Stimulated activated CD8-positive, alpha-beta memory T cell treated with anti-CD3 and anti-CD28 coated beads, Interleukin-12 subunit alpha, Interleukin-12 subunit beta, amount 100 ng/mL, for 1 hour (primary cell): Measurements from ENCODE around the gene ADARB1.

Experiments used
- DNase-seq: peaks from one replicate; pipeline ENCODE4 v3.0.0-alpha.2; 2020; ENCODE audit warnings: low read depth

The ADARB1 gene

DNA sequence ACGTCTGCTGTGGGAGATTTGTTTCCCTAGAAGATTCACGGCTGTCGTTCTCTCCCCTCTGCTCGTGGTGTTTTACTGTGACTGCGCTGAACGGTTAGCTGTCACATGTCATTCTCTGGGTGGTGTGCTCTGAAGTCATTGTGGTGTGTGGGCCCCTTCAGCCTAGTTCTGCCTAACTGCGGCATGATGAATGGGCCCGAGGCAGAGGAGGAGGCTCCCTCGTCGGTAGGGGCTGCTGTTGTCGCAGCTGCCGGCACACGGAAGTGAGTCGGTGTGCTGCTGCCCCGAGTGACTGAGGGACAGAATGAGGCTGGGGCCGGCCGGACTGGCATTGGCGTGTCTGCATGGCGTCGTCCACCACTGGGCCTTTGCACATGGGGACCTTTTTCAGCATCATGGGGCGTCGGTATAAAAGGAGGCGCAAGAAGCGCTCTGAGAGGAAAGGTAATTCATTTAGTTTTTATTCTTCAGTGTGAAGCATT lies 77.9 kb downstream of the ADARB1 start:
- peak; percentile 44 for DNase-seq

DNA sequence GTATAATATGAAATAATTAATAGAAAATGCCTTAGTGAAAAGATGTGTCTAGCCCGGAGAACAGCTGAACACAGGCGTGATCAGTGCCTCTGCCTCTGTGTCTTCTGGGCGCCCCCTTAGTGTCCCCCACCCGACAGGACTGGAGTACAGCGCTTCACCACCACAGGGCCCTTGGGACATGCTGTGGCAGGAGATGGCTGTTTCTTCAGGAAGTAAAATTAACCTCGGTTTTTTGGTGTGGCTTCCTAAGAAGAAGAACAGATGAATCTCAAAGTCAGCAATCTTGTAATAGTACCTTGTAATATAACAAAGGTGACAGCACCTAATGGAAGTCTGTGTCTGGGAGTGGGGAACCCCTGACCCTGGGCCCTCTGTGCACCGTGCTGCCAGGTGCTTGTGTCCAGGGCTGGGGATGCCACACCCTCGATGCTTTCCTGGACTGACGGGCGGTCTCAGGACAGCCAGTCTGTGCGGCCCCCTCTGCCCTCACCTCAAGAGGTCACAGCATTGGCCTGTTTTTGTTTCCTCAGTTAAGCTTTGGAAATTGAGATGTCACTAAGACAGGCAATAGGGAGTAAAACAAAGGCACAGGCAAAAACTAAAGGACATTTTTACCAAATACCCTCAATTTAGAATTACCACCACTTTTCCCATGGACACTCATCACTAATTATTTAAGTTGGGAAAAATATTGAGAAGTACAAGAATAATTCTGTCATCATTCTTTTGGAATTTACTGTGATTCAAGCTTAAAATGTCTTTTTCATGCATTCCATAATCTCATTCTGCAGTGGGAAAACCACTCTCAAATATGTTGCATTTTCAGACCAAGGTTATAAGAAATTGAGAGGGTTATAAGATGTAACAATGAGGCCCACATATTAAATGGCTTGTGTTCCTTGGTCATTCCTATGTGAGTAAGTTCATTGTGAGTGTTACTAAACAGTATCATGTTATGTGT lies 79.3 kb downstream of the ADARB1 start:
- no peak for DNase-seq

DNA sequence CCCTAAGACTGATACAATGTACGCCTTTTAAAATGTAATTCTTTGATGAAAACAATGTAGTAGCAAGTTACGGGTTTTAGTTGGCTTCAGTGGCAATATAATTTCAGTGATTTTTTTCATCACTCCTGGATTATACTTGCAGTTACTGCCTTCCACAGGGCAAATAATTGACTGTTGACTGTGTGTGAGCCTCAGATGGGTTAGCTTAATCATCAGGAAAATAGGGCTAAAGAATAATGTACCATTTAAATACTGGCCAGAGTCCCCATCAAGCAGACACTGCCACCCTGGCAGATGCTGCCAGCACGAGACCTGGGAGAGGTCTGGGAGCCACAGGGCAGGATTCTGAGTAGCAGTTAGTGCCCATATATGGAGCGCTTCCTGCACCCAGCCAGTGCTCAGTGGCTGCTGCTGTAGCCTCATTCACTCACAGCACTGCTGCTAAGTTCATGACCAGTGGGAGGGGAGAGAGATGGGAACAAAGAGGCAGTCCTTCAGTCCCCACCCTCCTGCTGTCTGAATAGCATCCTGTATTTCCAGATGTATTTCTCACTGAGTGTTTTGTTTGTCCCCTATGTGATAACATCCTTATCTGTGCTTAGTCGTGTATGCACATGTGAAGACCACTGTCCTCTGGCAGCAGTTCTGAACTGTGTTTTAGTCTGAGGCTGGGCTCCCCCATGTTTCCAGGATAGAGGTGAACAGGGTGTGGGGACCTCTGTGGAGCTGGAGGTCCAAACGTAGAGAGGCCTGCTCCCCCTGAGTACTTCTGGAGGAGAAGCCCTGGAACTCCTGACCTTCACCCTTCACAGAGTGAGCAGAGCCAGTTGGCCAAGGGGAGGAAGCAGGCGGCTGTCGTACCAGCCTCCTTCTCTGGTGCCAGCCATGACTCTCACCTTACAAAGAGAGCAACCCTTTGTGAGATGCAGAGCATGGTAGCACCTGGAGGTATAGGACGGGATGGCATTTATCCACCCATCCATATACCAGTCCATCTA lies 80.4 kb downstream of the ADARB1 start:
- no peak for DNase-seq

DNA sequence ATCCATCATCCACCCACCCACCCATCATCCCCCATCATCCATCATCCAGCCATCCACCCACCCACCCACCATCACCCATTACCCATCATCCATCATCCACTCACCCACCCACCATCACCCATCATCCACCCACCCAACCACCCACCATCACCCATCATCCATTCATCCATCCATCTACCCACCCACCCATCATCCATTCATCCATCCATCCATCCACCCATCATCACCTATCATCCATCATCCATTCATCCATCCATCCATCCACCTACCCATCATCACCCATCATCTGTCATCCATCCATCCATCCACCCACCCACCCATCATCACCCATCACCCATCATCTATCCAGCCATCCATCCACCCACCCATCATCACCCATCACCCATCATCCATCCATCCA lies 81.5 kb downstream of the ADARB1 start:
- DNase-seq, result no peak

DNA sequence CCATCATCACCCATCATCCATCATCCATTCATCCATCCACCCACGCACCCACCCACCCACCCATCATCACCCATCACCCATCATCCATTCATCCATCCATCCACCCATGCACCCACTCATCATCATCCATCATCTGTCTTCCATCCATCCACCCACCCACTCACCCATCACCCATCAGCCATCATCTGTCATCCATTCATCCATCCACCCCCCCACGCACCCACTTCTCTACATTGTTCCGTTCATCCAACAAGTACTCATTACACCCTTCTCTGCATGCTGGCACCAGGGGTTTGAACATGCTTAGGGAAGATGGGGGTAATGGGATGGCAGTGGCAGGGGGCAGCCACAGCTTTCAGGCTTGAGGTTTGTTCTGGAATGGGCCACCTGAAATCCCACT lies 82.1 kb downstream of the ADARB1 start:
- DNase-seq, result no peak

DNA sequence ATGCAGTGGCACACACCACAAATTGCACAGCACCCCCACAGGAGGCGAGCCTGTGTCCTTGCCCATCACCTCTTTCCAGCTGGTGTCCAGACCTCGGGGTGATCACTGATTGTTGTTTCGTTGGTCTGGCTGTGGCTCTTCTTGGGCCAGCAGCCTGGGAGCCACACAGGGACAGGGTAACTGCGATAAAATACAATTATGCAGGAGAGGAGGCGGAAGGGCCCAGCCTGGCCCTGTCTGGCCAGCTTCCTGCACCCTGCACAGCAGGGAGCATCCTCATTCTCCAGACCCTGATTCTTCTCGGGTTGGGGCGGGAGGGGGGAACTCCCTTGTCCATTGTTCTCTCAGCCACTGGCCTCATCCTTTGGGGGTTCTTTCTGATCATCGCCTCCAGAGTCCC lies 83.6 kb downstream of the ADARB1 start:
- DNase-seq, result no peak

DNA sequence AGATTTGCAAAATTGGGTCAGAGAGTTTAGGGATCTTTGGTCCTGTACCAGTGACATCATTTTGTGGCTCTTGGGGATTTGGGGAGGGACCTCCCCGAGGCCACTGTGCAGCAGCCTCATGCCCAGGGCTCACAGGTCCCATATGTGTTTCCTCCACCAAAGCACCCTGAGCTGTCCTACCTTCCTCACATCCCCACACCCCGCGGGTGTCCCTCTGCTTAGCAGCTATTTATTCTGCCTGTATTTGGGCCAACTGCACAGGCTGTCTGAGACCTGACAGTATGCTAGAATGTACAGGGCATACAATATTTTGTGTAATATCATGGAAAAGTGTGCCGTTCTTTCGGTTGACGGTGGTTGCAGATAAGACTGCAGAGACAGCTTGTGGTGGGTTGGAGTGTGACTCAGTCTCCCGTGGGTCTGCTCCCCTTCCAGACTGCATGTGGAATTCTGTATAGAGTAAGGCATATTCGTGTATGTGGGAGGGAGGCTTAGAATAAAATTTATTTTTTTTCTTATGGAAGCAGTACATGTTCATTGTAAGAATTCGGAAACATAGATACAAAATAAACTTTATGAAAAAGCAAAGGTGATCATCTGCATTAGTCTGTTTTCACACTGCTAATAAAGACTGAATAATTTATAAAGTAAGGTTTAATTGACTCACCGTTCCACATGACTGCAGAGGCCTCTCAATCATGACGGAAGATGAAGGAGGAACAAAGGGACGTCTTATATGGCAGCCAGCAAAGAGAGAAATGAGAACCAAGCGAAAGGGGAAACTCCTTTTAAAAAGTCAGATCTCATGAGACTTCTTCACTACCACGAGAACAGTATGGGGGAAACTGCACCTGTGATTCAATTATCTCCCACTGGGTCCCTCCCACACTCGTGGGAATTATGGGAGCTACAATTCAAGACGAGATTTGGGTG lies 84.4 kb downstream of the ADARB1 start:
- DNase-seq, result no peak

DNA sequence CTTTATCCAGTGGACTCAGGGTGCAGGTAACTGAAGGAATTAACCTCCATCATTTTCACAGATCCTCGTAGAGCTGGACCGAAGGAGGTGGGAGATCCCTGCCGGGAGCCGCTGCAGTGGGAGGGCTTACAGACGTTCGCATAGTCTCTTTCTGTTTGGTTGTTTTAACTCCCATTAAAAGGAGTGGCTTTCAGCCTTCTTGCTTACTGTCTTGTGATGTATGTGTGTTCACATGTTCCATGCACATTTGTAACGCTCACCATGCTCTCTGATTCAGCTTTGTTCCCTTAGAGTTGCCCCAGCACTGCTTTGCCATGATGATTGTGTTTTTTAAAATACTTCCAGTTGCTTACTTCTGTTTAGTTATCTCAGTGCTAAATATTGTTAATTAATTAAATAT lies 85.8 kb downstream of the ADARB1 start:
- DNase-seq, result no peak

DNA sequence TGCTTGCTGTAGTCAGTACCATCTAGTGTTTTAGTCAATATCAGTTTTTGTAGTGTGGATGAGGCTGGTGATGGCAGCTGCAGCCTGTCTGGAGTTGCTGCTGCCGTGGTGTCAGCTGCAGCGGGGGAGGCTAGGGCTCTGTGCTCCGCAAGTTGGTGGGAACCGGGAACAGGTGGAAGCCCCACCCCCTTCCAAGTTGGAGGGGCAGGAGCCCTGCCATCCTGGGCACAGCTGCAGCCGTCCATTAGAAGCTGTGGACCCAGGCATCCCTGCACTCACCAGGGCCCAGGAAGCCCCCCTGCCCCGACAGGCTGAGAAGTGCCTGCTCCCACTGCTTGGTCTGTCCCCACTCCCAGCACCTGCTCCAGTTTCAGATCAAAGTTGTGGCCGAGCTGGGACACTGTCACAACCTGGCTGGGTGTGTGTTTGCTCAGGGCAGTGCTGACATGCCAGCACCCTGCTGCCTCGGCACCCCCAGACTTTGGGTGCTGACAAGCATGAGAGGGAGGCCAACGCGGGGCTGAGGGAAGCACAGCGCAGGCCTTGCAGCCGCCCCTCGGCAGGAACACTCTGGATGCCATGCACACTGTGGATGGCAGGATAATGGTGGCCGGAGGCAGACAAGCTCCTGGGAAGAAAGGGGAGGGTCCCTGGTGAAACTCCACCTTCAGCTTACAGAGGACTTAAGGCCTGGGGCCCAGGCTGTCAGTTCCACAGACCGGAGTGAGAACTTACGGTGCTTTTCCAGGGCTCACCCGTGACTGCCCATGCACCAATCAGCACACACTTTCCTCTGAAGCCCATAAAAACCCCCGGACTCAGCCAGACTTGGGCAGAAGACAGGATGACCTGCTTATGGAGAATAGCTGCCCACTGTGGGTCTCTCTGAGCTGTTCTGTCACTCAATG lies 86.9 kb downstream of the ADARB1 start:
- DNase-seq, result no peak

DNA sequence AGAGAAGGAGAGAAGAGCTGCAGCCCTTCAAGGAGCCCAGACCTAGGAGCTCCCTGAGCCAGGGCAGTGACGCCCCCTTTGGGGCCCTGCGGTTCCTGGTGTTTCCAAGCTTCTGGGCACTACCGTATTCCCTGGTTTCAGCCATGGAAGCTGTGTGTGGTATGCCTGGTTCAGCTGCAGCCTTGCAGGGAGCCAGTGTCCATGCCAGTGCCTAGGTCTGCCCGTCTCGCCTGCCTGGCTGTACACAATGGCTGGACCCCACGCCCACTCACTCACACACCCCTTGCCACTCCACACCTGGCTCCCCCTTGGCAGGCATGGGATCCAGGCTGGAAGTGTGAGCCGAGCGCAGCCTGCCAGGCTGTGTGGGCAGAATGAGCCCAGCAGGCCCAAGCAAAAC lies 87.7 kb downstream of the ADARB1 start:
- DNase-seq, result no peak

DNA sequence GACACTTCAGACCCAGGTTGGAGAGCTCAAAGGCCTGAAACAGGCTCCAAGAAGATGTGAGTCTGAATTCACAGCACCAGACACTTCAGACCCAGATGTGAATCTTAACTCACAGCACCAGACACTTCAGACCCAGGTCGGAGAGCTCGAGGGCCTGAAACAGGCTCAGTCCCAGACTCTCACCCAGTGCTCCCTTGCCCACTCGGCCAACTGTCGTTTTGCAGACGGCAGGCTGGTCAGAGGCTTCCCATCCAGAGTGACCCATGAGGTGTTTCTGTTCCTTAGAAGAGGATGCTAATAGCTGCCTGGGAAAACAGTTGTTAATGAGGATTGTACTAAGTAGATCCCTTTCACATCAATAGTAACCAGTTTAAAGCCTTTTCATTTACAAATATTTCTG lies 88.4 kb downstream of the ADARB1 start:
- no peak for DNase-seq

DNA sequence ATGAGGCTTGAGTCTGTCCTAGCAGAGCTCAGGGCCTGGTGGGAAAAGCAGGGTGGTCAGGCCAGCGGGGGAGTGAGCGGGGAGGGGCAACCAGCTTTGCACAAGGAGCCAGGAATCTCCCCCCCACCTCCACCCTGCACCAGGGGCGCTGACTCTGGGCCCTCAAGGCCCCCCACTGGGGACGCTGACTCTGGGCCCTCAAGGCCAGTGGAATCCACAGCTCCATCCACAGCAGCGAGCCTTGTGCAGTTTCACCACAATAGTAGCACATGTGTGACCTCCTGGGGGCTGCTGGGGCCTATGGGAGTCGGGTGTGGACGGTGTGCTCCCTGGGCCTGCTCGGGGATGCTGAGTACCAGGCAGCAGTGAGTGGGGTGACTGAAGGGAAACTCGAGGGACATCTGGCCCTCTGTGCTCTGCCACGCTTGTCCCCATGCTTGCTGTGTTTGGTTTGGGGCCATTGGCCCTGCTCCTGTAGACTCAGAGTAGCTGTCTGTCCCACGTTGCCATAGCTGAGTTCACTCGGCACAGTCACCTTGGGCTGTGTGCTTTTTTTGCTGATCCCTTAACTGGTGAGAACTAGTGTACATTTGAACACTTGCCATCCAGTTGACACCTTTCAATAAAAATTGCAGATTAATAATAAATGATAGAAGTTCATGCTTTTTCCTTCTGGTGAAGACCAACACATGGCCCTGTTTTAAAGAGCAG lies 89.2 kb downstream of the ADARB1 start:
- no peak for DNase-seq

DNA sequence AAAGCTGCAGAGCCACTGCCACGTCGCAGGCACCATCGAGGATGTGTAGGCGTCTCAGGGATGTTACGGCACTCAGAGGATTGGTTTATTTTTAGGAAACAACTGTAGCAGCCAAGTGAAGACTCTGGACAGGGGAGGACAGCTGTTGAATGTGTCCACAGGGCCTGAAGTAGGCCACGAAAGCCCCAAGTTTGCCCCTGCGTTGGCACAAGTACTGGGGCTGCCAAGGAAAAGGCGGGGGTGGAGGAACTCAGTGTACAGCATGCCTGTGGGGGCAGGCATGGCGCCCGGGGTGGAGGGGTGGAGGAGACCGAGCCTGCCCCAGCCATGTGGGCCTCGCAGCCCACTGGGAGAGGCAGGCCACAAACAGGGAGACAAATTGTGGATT lies 89.7 kb downstream of the ADARB1 start:
- DNase-seq, result no peak

DNA sequence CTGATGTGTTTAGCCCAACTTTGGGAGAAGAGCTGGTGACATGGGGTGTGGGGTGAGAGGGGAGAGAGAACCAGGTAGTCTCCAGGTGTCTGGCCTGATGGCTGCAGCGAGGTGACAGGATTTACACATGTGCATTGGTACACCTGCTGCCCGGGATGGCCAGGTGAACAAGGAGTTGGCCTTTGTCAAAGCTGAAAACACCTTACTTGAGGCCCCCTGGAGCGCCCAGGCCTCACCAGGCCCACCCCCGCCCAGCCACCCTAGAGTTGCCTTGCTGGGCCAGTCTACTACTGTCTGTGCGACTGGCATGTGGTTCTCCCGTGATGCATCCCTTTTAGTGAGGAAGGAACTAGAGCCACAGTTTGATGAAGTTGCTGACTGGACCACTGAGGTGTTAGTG lies 90.5 kb downstream of the ADARB1 start:
- no peak for DNase-seq

DNA sequence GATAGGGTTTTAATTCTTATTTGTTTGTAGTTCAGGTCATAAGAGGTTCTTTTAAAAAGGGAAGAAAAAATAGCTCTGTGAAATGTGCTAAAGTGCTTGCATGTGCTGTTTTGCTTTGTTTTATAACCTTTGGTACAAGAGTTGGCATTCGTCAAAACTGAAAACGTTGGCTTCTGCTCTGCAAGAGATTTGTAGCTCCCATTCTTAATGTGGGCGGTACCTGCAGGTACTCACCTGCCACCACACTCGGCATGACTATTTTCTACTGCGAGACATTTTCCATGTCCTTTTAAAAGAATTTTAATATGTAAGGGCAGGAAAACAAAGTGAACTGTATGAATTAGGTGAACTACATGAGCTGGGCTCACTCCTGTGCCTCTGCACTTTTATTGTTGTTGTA lies 92.6 kb downstream of the ADARB1 start:
- no peak for DNase-seq

DNA sequence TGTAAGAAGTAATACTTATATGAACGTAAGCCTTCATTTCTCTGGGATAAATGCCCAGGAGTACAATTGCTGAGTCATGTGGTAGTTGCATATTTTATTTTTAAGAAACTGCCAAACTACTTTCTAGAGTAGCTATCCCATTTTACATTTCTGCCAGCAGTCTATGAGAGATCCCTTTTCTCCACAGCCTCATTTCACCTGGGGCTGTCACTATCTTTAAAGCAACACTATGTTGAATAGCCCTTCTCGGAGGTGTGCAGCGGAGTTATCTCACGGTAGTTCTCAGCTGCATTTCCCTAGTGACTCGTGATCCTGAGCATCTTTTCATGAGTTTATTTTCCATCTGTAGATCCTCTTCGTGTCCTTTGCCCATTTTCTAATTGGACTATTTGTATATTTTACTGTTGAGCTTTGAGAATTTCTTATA lies 93.4 kb downstream of the ADARB1 start:
- no peak for DNase-seq

DNA sequence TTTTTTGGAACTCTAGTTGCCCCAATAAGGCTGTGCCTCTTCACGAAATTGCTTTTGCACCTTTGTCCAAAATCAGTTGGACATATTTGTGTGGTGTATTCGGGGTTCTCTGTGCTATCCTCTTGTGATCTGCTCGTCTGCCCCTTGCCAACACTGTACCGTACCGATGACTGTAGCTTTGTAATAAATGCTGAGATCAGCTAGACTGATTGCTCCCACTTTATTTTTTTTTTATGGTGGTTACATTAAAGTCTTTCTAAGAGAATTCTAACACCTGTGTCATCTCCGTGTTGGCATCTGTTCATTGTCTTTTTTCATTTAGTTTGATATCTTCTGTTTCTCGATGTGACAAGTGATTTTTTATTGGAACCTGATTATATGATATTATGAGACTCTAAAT lies 94.1 kb downstream of the ADARB1 start:
- no peak for DNase-seq

DNA sequence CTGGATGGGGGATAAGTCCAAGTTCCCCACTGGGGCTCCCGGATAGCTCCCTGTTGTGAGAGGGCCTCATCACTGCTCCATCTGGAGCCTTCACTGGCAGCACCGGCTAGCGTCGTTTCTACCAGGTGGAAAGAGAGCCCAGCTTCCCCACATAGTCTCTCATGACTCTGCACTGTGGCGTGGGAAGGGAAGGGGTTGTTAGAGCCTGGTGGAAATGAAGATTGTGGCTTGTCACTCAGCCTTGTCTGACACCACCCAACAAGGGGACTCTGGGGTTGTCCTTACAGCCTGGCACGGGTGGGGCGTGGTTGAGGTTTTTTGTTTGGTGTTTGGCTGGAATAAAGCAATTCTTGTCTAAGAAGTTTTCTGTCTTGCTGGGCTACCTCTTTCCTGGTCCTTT lies 94.6 kb downstream of the ADARB1 start:
- DNase-seq, result no peak

DNA sequence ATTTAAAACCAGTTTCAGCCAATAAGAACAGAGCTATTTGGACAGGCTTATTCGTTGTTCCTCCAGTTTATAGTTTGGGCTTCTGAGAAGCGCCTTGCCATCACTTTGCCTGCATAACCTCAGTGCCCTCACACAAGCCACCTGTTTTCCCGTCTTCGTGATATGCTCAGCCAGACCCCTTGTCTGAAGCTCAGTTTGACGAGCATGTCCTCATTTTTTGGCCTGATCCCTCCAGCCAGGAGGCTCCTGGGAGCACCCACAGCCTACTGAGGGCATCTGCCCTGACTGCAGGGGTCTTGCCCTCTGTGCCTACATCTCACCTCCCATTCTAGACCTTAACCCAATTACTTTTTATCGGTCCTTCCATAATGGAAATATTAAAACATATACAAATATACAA lies 95.3 kb downstream of the ADARB1 start:
- DNase-seq, result no peak

DNA sequence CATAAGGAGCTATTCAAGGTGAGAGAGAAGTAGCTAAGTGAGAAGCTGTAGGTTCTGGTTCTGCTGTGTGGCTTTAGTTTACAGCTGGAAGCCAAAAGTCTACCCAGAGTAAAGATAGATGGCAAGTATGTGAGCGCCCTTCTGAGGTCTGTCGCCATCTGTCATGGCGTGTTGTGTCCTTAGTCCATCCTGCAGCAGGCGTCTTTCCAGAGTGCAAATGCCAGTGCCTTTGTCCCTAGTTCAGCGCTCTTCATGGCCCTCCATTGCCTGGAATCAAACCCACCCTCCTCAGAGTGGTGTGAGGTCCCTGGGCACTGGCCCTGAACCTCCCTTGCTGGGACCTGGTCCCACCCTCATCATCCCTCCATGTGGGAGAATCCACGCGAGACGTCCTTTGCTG lies 96.6 kb downstream of the ADARB1 start:
- DNase-seq, result no peak
